Lung (tissue), 12 donors: ENCODE measurements around the gene DDX19B. TPM values are rescaled to one million over a fixed set of nuclear protein-coding genes. Genes with fewer than 3 reads are reported as not detected.

Experiments used
- ATAC-seq: fragments of 200-7000 bp; cut with Tn5 transposase; one replicate; pipeline ENCODE4 v1.9.1; 2020; ENCODE audit warnings: moderate number of reproducible peaks; ENCODE audit not compliant: insufficient read depth, low FRiP score
- DNase-seq, 3 donors: peaks; one replicate each; pipeline ENCODE4 v3.0.0-alpha.2; 2013 to 2017
- H3K27ac ChIP-seq, 2 donors: one replicate each; pipeline ENCODE4 v1.5.1; 2013; ENCODE audit warnings: mild to moderate bottlenecking in 2 of 2, moderate library complexity in 2 of 2, control low read depth in 1 of 2, inconsistent platforms in 1 of 2, low read depth in 1 of 2, low read length in 1 of 2
- H3K27me3 ChIP-seq, 3 donors: one replicate each; pipeline ENCODE4 v1.5.1; 2013; ENCODE audit warnings: low read length in 2 of 3; ENCODE audit not compliant: control insufficient read depth in 3 of 3, insufficient read depth in 3 of 3
- H3K36me3 ChIP-seq, 4 donors: one replicate each; pipeline ENCODE4 v1.5.1; 2013; ENCODE audit warnings: low read length in 4 of 4, mild to moderate bottlenecking in 1 of 4, moderate library complexity in 1 of 4; ENCODE audit not compliant: control insufficient read depth in 4 of 4, insufficient read depth in 4 of 4
- H3K4me1 ChIP-seq, 5 donors: one replicate each; pipeline ENCODE4 v1.5.1; 2013; ENCODE audit warnings: low read length in 5 of 5, mild to moderate bottlenecking in 2 of 5, moderate library complexity in 1 of 5; ENCODE audit not compliant: control insufficient read depth in 5 of 5, insufficient read depth in 5 of 5
- H3K4me3 ChIP-seq: one replicate; pipeline ENCODE4 v1.5.1; 2013; ENCODE audit warnings: mild to moderate bottlenecking, control low read depth, moderate library complexity
- H3K9ac ChIP-seq, 2 donors: one replicate each; pipeline ENCODE4 v1.5.1; 2013; ENCODE audit warnings: low read length in 2 of 2, control low read depth in 1 of 2; ENCODE audit not compliant: insufficient read depth in 1 of 2
- H3K9me3 ChIP-seq, 4 donors: one replicate each; pipeline ENCODE4 v1.5.1; 2013; ENCODE audit warnings: low read length in 3 of 4, mild to moderate bottlenecking in 1 of 4, moderate library complexity in 1 of 4; ENCODE audit not compliant: control insufficient read depth in 4 of 4, insufficient read depth in 3 of 4
- CTCF ChIP-seq: IDR thresholded peaks from 2 replicates; pipeline ENCODE4 v1.5.1; 2012; ENCODE audit warnings: mild to moderate bottlenecking; ENCODE audit errors: control extremely low read depth, extremely low read depth
- WGBS, 2 donors: extraction: QIAGEN DNeasy Blood & Tissue Kit; methylation state at CpG; one replicate each; pipeline ENCODE4 v1.1.7; 2013; 5-methylcytosine and 5-hydroxymethylcytosine counted together
- polyA plus RNA-seq, 2 donors: library from polyadenylated mRNA; stranded (reverse); fragments of 200-250 nt; gene quantifications; one replicate each; pipeline ENCODE4 v1.2.1, GENCODE V29; 2013
- total RNA-seq, 2 donors: library from RNA; depleted of rRNA in 1 of 2; stranded (reverse); fragments of >200 nt in 1 of 2; gene quantifications; one replicate each; pipeline ENCODE4 v1.2.1, GENCODE V29; 2014 to 2021
- donor health status: control.
- donor health status: control.
- donor health status: Bipolar disorder and iron deficiency.
- donor health status: healthy.
- donor health status: DM: yes; HTN: yes; CAD: no.

DDX19B gene
- total and polyA plus RNA-seq, 4 donors = 23.2 to 32.7 (median 27.1) TPM

GRCh38 chr16:70254180-70254964 is 44.6 kb upstream of the DDX19B start:
- H3K4me3 ChIP-seq = no peak overlapping the region
- no peak overlapping the region for H3K9ac ChIP-seq
- WGBS, 2 donors = 96% methylated on average over 9 of the region's 9 CpGs
- H3K4me1 ChIP-seq = peaks cover 0 to 13% (median 0%) of the 10 kb centered on the region in 5 donors
- DNase-seq (no peak), ATAC-seq (no peak)
- no peak for TF ChIP-seq CTCF
- no peak overlapping the region for H3K27ac ChIP-seq
- no peaks in the 10 kb centered on the region for H3K27me3 ChIP-seq
- no peaks in the 10 kb centered on the region for H3K9me3 ChIP-seq
- peaks cover 15 to 59% (median 35%) of the 10 kb centered on the region in 4 donors for H3K36me3 ChIP-seq

GRCh38 chr16:70254965-70255286 is 44.1 kb upstream of the DDX19B start:
- ATAC-seq (no peak), DNase-seq (no peak)
- no peak overlapping the region for H3K4me3 ChIP-seq
- H3K27me3 ChIP-seq = no peaks in the 10 kb centered on the region
- peaks cover 16 to 61% (median 36%) of the 10 kb centered on the region in 4 donors for H3K36me3 ChIP-seq
- H3K27ac ChIP-seq = no peak overlapping the region
- 97 to 99% methylated on average over 12 of the region's 12 CpGs for WGBS, 2 donors
- TF ChIP-seq CTCF = no peak
- no peak overlapping the region for H3K9ac ChIP-seq
- no peaks in the 10 kb centered on the region for H3K9me3 ChIP-seq
- peaks cover 0 to 9% (median 0%) of the 10 kb centered on the region in 5 donors for H3K4me1 ChIP-seq

DNA sequence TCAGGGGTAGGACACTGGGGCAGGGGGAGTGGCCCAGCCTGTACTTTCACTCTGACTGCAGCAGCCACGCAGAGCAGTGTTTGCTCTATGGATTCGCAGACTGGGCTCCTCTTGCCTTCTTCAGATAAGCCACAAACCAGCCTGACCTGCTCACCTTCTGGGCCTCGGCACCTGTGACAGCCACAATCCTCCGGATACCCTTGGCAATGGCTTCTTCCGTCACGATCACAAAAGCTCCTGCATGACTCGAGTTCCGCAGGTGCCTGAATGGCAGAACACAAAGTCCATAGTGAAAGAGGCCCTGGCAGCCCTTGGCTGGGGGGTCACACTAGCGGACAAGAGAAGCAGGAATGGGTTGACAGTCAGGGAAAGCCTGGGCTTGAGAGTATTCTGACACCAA is 43.4 kb upstream of the DDX19B start:
- Histone ChIP-seq H3K4me3 (no peak overlapping the region), H3K36me3 (peaks cover 20 to 68% (median 39%) of the 10 kb centered on the region in 4 donors), H3K4me1 (peaks cover 0 to 4% (median 0%) of the 10 kb centered on the region in 5 donors), H3K27me3 (no peaks in the 10 kb centered on the region), H3K9me3 (no peaks in the 10 kb centered on the region), H3K27ac (no peak overlapping the region), H3K9ac (no peak overlapping the region)
- TF ChIP-seq CTCF = no peak
- DNase-seq (no peak), ATAC-seq (no peak)
- WGBS, 2 donors = 91 to 94% methylated on average over 9 of the region's 9 CpGs

- Histone ChIP-seq H3K9me3 (no peaks in the 10 kb centered on the region), H3K4me3 (no peak overlapping the region), H3K4me1 (no peaks in the 10 kb centered on the region), H3K27me3 (no peaks in the 10 kb centered on the region), H3K27ac (no peak overlapping the region), H3K36me3 (peaks cover 36 to 79% (median 48%) of the 10 kb centered on the region in 4 donors), H3K9ac (no peak overlapping the region)
- TF ChIP-seq CTCF = no peak
- DNase-seq (no peak), ATAC-seq (no peak)
- WGBS, 2 donors = 73 to 90% methylated on average over 4 of the region's 4 CpGs
Observed at GRCh38 chr16:70257391-70257790, 41.6 kb upstream of the DDX19B start.
